Measurements from ENCODE around the gene ST6GALNAC5.

Gene ST6GALNAC5

GRCh38 chr1:77051425-77051824, 184.1 kb downstream of the ST6GALNAC5 start:
- no peak overlapping the region for H3K4me3 ChIP-seq (ENCODE audit: low read depth, low read length)
- TF ChIP-seq, protein P1, sequence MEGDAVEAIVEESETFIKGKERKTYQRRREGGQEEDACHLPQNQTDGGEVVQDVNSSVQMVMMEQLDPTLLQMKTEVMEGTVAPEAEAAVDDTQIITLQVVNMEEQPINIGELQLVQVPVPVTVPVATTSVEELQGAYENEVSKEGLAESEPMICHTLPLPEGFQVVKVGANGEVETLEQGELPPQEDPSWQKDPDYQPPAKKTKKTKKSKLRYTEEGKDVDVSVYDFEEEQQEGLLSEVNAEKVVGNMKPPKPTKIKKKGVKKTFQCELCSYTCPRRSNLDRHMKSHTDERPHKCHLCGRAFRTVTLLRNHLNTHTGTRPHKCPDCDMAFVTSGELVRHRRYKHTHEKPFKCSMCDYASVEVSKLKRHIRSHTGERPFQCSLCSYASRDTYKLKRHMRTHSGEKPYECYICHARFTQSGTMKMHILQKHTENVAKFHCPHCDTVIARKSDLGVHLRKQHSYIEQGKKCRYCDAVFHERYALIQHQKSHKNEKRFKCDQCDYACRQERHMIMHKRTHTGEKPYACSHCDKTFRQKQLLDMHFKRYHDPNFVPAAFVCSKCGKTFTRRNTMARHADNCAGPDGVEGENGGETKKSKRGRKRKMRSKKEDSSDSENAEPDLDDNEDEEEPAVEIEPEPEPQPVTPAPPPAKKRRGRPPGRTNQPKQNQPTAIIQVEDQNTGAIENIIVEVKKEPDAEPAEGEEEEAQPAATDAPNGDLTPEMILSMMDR (IDR thresholded peaks at IDR 0.05; ENCODE audit: borderline replicate concordance, insufficient read depth, low read depth, low read length): no peak

GRCh38 chr1:77056525-77056924, 189.2 kb downstream of the ST6GALNAC5 start:
- H3K4me3 ChIP-seq (ENCODE audit: low read depth, low read length): no peak overlapping the region
- TF ChIP-seq, protein P1 (IDR thresholded peaks at IDR 0.05; ENCODE audit: borderline replicate concordance, insufficient read depth, low read depth, low read length): no peak

DNA sequence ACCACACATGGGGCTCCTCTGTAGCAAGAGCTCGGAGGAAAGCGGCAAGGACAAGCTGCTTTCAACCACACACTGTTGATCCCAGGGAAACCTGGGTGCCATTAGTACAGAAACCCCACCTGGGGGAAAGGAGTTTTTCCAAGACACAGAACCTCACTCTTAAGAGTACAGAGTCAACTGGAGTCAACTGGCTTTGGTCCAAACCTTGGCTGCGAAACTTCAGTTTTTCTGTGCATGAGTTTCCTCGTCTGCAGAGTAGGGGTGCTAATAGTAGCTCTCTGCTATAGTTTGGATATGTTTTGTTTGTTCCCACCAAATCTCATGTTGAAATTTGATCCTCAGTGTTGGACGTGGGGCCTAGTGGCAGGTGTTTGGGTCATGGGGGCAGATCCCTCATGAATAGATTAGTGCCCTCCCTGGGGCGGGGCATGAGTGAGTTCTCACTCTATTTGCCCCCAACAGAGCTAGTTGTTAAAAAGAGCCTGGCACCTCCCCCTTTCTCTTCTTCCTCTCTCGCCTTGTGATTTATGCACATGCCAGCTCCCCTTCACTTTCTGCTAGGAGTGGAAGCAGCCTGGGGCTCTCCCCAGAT, 190.8 kb downstream of the ST6GALNAC5 start:
- no peak overlapping the region for H3K4me3 ChIP-seq (ENCODE audit: low read depth, low read length)
- TF ChIP-seq, protein P1 (IDR thresholded peaks at IDR 0.05; ENCODE audit: borderline replicate concordance, insufficient read depth, low read depth, low read length): no peak

DNA sequence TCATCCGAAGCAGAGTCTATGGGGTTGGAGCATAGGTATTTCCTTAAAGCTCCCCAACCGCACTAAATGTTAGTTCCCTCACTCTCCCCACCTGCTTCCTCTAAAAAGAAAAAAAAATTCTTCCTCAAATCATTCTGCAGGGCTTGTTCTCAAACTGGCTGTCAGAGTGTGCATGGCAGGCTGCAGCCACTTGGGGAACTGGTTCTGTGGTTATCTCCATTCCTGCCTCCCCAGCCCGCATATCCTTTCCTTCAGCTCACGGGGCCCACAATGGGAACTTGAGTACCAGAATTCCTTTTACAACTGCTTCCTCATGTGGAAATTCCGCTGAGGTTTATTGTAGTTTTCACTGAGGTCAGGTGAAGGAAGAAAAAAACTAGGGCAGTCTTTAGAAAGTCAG, 192.7 kb downstream of the ST6GALNAC5 start:
- TF ChIP-seq, protein P1 (IDR thresholded peaks at IDR 0.05; ENCODE audit: borderline replicate concordance, insufficient read depth, low read depth, low read length): no peak
- no peak overlapping the region for H3K4me3 ChIP-seq (ENCODE audit: low read depth, low read length)

GRCh38 chr1:77061162-77061561, 193.9 kb downstream of the ST6GALNAC5 start:
- TF ChIP-seq, protein P1 (IDR thresholded peaks at IDR 0.05; ENCODE audit: borderline replicate concordance, insufficient read depth, low read depth, low read length): no peak
- H3K4me3 ChIP-seq (ENCODE audit: low read depth, low read length): no peak overlapping the region

DNA sequence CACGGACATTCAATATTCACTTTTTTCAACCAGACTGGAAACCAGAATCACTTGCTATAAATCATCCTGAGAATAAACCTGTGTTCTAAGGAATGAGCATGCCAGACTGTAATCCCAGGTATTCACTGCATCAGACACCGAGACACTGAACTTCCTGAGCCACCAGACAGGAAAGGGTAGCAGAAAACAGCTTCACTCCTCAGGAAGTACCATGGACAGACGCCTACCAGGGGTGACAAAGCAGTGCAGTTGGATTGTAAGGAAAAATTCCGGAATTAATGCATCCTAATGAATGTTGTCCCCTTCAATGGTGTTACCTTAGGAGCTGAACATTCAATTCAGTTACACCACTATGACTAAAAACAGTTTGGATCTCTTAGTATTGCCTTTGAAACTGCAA, 195.8 kb downstream of the ST6GALNAC5 start:
- TF ChIP-seq, protein P1 (IDR thresholded peaks at IDR 0.05; ENCODE audit: borderline replicate concordance, insufficient read depth, low read depth, low read length): no peak
- no peak overlapping the region for H3K4me3 ChIP-seq (ENCODE audit: low read depth, low read length)

- TF ChIP-seq, protein P1 (IDR thresholded peaks at IDR 0.05; ENCODE audit: borderline replicate concordance, insufficient read depth, low read depth, low read length): no peak
- H3K4me3 ChIP-seq (ENCODE audit: low read depth, low read length): no peak overlapping the region
These were observed 197.0 kb downstream of the ST6GALNAC5 start for GRCh38 chr1:77064246-77064645.
